HepG2 (cell line): Measurements from ENCODE around the gene ZNF138. TPM values are rescaled to one million over a fixed set of nuclear protein-coding genes. Genes with fewer than 3 reads are reported as not detected.
A peak's percentile ranks its signal among the peaks of the same experiment; 100 is the strongest.

Experiments
- ATAC-seq: fragments of 200-7000 bp; cut with Tn5 transposase; 3 replicates; pipeline ENCODE4 v1.9.1; 2020; ENCODE audit warnings: mild to moderate bottlenecking, moderate library complexity
- BruUV-seq: library from RNA; stranded (reverse); fragments of 400-500 nt; replicated peaks from 2 replicates; lab custom pipeline; 2021; lab: Mats Ljungman, UMichigan
- CTCF ChIA-PET: fragments of 300-600 bp; formaldehyde crosslinking; extraction: SDS; loops from one replicate; lab custom pipeline; 2021; ENCODE audit warnings: low total read pairs, inconsistent platforms, low intra/inter-chr PET ratio; lab: Yijun Ruan, JAX
- POLR2A ChIA-PET: fragments of 350-600 bp; sonication (Branson Sonifier 250); formaldehyde crosslinking; loops from one replicate; lab custom pipeline; 2020; ENCODE audit warnings: antibody characterized with exemption, inconsistent platforms; lab: Yijun Ruan, JAX
- DNase-seq: peaks from one replicate; pipeline ENCODE4 v3.0.0-alpha.2; 2015; ENCODE audit warnings: low spot score
- FAIRE-seq: peaks from 3 replicates; lab custom pipeline; 2011; peaks lifted over from hg19 to GRCh38; lab: Jason Lieb, UNC
- H2AFZ ChIP-seq: one replicate; pipeline ENCODE4 v1.6.1; 2011; ENCODE audit warnings: low read length, inconsistent platforms
- H3K27ac ChIP-seq: fragments of 300-600 bp; 3 replicates; pipeline ENCODE4 v1.8.0; 2011; ENCODE audit warnings: mixed run types, mild to moderate bottlenecking, mixed read lengths, low read length, inconsistent platforms; ENCODE audit not compliant: insufficient read depth; ENCODE audit errors: extremely low read length
- H3K27me3 ChIP-seq, 2 experiments: fragments of 200-600 bp in 1 of 2; 2 replicates in 1 of 2; 3 replicates in 1 of 2; pipeline versions ENCODE4 v1.6.0 to v1.8.0; 2011; ENCODE audit warnings: low read length in 2 of 2, mild to moderate bottlenecking in 2 of 2, moderate library complexity in 2 of 2, inconsistent platforms in 1 of 2; ENCODE audit not compliant: insufficient read depth in 2 of 2, control insufficient read depth in 1 of 2
- H3K36me3 ChIP-seq, 2 experiments: fragments of 200-600 bp in 1 of 2; replicated peaks in 1 of 2; 2 replicates in 1 of 2; 3 replicates in 1 of 2; pipeline versions ENCODE4 v1.5.1 to v1.8.0; 2011; ENCODE audit warnings: low read length in 2 of 2, inconsistent platforms in 1 of 2; ENCODE audit not compliant: insufficient read depth in 2 of 2, control insufficient read depth in 1 of 2
- H3K4me1 ChIP-seq: 2 replicates; pipeline ENCODE4 v1.5.1; 2012; ENCODE audit warnings: low read length, inconsistent platforms; ENCODE audit not compliant: insufficient read depth
- H3K4me2 ChIP-seq: 2 replicates; pipeline ENCODE4 v1.6.0; 2011; ENCODE audit warnings: low read depth, low read length, inconsistent platforms
- H3K4me3 ChIP-seq, 3 experiments: fragments of 200-600 bp in 1 of 3; sonication (generic), shearing (Covaris generic) in 1 of 3; replicated peaks in 1 of 3; 2 replicates each; pipeline ENCODE4 v1.5.1; 2011 to 2016; ENCODE audit warnings: low read length in 3 of 3, inconsistent platforms in 2 of 3, low read depth in 2 of 3, mild to moderate bottlenecking in 2 of 3, control low read depth in 1 of 3, mixed read lengths in 1 of 3; ENCODE audit not compliant: insufficient read depth in 1 of 3
- H3K79me2 ChIP-seq: one replicate; pipeline ENCODE4 v1.6.1; 2011; ENCODE audit warnings: low read length, inconsistent platforms; ENCODE audit not compliant: insufficient read depth
- H3K9ac ChIP-seq: 2 replicates; pipeline ENCODE4 v1.6.0; 2011; ENCODE audit warnings: mild to moderate bottlenecking, low read depth, low read length, inconsistent platforms; ENCODE audit not compliant: insufficient read depth
- H3K9me3 ChIP-seq: 2 replicates; pipeline ENCODE4 v1.5.1; 2012; ENCODE audit warnings: mild to moderate bottlenecking, low read length
- H4K20me1 ChIP-seq: 2 replicates; pipeline ENCODE4 v1.6.0; 2011; ENCODE audit warnings: inconsistent platforms, mild to moderate bottlenecking, low read length, moderate library complexity; ENCODE audit not compliant: insufficient read depth
- HMG20B ChIP-seq: conservative IDR thresholded peaks from 2 replicates; pipeline ENCODE4 v1.6.1; 2016; ENCODE audit warnings: missing genetic modification reagents, missing compliant biosample characterization
- HMGA1 ChIP-seq: sonication (generic); formaldehyde crosslinking; conservative IDR thresholded peaks from 2 replicates; pipeline ENCODE4 v1.4.0; 2020; ENCODE audit warnings: missing genetic modification reagents
- MEIS2 ChIP-seq: sonication (generic); formaldehyde crosslinking; IDR thresholded peaks from 2 replicates; pipeline ENCODE4 v1.9.0; 2021; ENCODE audit warnings: mild to moderate bottlenecking, missing genetic modification reagents
- ONECUT2 ChIP-seq: sonication (generic); formaldehyde crosslinking; IDR thresholded peaks from 2 replicates; pipeline ENCODE4 v1.4.0; 2020; ENCODE audit warnings: missing genetic modification reagents
- SATB2 ChIP-seq: sonication (generic); formaldehyde crosslinking; IDR thresholded peaks from 2 replicates; pipeline ENCODE4 v1.5.0; 2020; ENCODE audit warnings: missing genetic modification reagents
- SPEN ChIP-seq: sonication (generic); formaldehyde crosslinking; IDR thresholded peaks from 2 replicates; pipeline ENCODE4 v1.5.1; 2020; ENCODE audit warnings: low read depth, mild to moderate bottlenecking, missing genetic modification reagents
- SRY ChIP-seq: sonication (generic); formaldehyde crosslinking; IDR thresholded peaks from 2 replicates; pipeline ENCODE4 v1.8.0; 2022; ENCODE audit warnings: mild to moderate bottlenecking, missing genetic modification reagents
- TARDBP ChIP-seq: sonication (generic); formaldehyde crosslinking; IDR thresholded peaks from 2 replicates; pipeline ENCODE4 v1.8.0; 2022; ENCODE audit warnings: mild to moderate bottlenecking, missing genetic modification reagents
- ZBTB3 ChIP-seq: sonication (generic); formaldehyde crosslinking; IDR thresholded peaks from 2 replicates; pipeline ENCODE4 v1.4.0; 2020; ENCODE audit warnings: low read depth, mild to moderate bottlenecking, moderate library complexity, missing genetic modification reagents, borderline replicate concordance
- ZFP36L2 ChIP-seq: sonication (generic); formaldehyde crosslinking; IDR thresholded peaks from 2 replicates; pipeline ENCODE4 v1.4.0; 2020; ENCODE audit warnings: missing genetic modification reagents
- ZIK1 ChIP-seq: sonication (generic); formaldehyde crosslinking; IDR thresholded peaks from 2 replicates; pipeline ENCODE4 v1.5.0; 2020; ENCODE audit warnings: mild to moderate bottlenecking, low read depth, missing genetic modification reagents, borderline replicate concordance
- ZNF251 ChIP-seq: sonication (generic); formaldehyde crosslinking; IDR thresholded peaks from 2 replicates; pipeline ENCODE4 v1.9.0; 2021; ENCODE audit warnings: mild to moderate bottlenecking, missing genetic modification reagents
- ZNF33A ChIP-seq: sonication (generic); formaldehyde crosslinking; IDR thresholded peaks from 2 replicates; pipeline ENCODE4 v1.5.1; 2020; ENCODE audit warnings: missing genetic modification reagents, mild to moderate bottlenecking, moderate library complexity, borderline replicate concordance
- ZNF33B ChIP-seq: sonication (generic); formaldehyde crosslinking; IDR thresholded peaks from 2 replicates; pipeline ENCODE4 v1.5.1; 2020; ENCODE audit warnings: mild to moderate bottlenecking, missing genetic modification reagents
- ZNF562 ChIP-seq: sonication (generic); formaldehyde crosslinking; IDR thresholded peaks from 2 replicates; pipeline ENCODE4 v1.8.0; 2022; ENCODE audit warnings: missing genetic modification reagents, borderline replicate concordance
- ZNF740 ChIP-seq: sonication (generic); formaldehyde crosslinking; IDR thresholded peaks from 2 replicates; pipeline ENCODE4 v1.4.0; 2020; ENCODE audit warnings: missing genetic modification reagents
- ZSCAN29 ChIP-seq: sonication (generic); formaldehyde crosslinking; conservative IDR thresholded peaks from 2 replicates; pipeline ENCODE4 v1.4.0; 2020; ENCODE audit warnings: mild to moderate bottlenecking, missing genetic modification reagents
- WGBS: methylation state at CpG from one replicate; pipeline ENCODE4 v1.1.6; 2017; ENCODE audit warnings: low lambda C conversion rate; 5-methylcytosine and 5-hydroxymethylcytosine counted together
- in situ Hi-C: cut with HindIII; loops from 2 replicates; pipeline ENCODE4 v1.10.0; 2017; ENCODE audit warnings: low pct_unique_long_range_greater_than_20kb; ENCODE audit not compliant: extremely low pct_ligation_motif_present
- intact Hi-C: fragments of 100-400 bp; cut with micrococcal nuclease; formaldehyde crosslinking; loops from one replicate; pipeline ENCODE4 v1.10.0; 2022; ENCODE audit not compliant: unreplicated experiment
- polyA plus RNA-seq, 8 experiments: library from polyadenylated mRNA; depleted of rRNA in 3 of 8; stranded (reverse) in 7 of 8; unstranded in 1 of 8; fragments of >200 nt; fragmentation: Illumina TruSeq in 4 of 8; extraction: Trizol in 4 of 8; gene quantifications; 2 replicates each; pipeline versions ENCODE4 v1.2.1 to v1.2.3, GENCODE V29; 2011 to 2016; ENCODE audit warnings: low read depth in 4 of 8, missing spikeins in 1 of 8, mixed read lengths in 1 of 8; ENCODE audit not compliant: insufficient read depth in 1 of 8
- total RNA-seq, 5 experiments: library from RNA; depleted of rRNA; stranded (reverse); fragments of >200 nt; fragmentation: Illumina TruSeq; extraction: Trizol; gene quantifications; 2 replicates each; pipeline ENCODE4 v1.2.3, GENCODE V29; 2016; ENCODE audit warnings: low read depth in 1 of 5
- TF ChIP-seq, protein P1 (sequence below): IDR thresholded peaks from 2 replicates; pipeline ENCODE4 v1.6.1; 2016; ENCODE audit warnings: low read depth, missing genetic modification reagents, missing compliant biosample characterization
- TF ChIP-seq, protein P2 (sequence below): sonication (generic); formaldehyde crosslinking; IDR thresholded peaks from 2 replicates; pipeline ENCODE4 v1.8.1; 2023; ENCODE audit warnings: mild to moderate bottlenecking, inconsistent platforms, moderate library complexity, missing genetic modification reagents, borderline replicate concordance

ZNF138 gene
- total and polyA plus RNA-seq, 2 of the 13 experiments (the other 11 are each of a cell fraction or from before 2014, with no cell fraction given), result 2.7 to 5.8 TPM

DNA sequence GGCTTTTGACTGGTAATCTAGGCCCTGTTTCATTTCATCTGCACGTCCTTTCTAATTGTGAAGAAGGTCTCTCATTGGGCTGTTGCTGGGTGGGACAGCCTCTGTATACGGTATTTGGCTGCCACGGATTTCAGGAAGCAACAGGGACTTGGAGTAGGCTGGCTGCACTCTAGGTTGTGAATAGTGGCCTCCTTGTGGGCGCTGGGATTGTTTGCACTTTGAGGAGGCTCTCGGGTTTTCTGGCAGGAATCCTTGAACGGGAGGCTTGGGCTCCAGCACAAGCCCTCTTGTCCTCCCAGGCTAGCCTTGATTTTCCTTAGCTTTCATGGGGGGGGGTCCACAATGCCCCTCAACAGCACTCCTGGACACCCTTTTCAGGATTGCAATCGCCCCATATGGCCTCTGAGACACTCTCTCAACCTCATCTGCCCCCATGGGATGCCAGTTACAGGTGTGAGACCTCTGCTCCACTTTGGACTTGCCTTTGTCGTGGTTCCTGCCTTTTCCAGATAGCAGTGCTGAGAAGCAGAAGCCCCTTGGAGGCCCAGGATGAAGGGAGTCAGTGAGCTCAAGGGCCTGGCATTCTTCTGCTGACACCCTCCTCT, 75.0 kb downstream of the ZNF138 start:
- H3K4me3 ChIP-seq, result no peak overlapping the region
- H3K9me3 ChIP-seq, result no peaks in the 10 kb centered on the region
- no peak for FAIRE-seq
- intact Hi-C loops, result no loop called here
- no peaks in the 10 kb centered on the region for H4K20me1 ChIP-seq
- H3K27ac ChIP-seq, result no peak overlapping the region
- POLR2A ChIA-PET, result no interaction called here
- DNase-seq, result no peak
- ATAC-seq, result peak; percentile 49
- H3K36me3 ChIP-seq, result no peaks in the 10 kb centered on the region
- CTCF ChIA-PET, result no interaction called here
- BruUV-seq, result no TSS peak
- no peak overlapping the region for H2AFZ ChIP-seq
- TF ChIP-seq MEIS2 (no peak), ZIK1 (CRISPR knock-in tag) (no peak), ZNF33A (CRISPR knock-in tag) (no peak), TARDBP (CRISPR knock-in tag) (no peak), ZNF251 (no peak), ZNF33B (CRISPR knock-in tag) (no peak), ZBTB3 (CRISPR knock-in tag) (no peak), SATB2 (no peak), ZNF562 (CRISPR knock-in tag) (no peak), HMG20B (CRISPR knock-in tag) (no peak), SPEN (CRISPR knock-in tag) (no peak), ZSCAN29 (no peak), ZFP36L2 (CRISPR knock-in tag) (no peak), ONECUT2 (no peak), SRY (CRISPR knock-in tag) (no peak), ZNF740 (CRISPR knock-in tag) (no peak), HMGA1 (CRISPR knock-in tag) (no peak)
- TF ChIP-seq, protein P1, sequence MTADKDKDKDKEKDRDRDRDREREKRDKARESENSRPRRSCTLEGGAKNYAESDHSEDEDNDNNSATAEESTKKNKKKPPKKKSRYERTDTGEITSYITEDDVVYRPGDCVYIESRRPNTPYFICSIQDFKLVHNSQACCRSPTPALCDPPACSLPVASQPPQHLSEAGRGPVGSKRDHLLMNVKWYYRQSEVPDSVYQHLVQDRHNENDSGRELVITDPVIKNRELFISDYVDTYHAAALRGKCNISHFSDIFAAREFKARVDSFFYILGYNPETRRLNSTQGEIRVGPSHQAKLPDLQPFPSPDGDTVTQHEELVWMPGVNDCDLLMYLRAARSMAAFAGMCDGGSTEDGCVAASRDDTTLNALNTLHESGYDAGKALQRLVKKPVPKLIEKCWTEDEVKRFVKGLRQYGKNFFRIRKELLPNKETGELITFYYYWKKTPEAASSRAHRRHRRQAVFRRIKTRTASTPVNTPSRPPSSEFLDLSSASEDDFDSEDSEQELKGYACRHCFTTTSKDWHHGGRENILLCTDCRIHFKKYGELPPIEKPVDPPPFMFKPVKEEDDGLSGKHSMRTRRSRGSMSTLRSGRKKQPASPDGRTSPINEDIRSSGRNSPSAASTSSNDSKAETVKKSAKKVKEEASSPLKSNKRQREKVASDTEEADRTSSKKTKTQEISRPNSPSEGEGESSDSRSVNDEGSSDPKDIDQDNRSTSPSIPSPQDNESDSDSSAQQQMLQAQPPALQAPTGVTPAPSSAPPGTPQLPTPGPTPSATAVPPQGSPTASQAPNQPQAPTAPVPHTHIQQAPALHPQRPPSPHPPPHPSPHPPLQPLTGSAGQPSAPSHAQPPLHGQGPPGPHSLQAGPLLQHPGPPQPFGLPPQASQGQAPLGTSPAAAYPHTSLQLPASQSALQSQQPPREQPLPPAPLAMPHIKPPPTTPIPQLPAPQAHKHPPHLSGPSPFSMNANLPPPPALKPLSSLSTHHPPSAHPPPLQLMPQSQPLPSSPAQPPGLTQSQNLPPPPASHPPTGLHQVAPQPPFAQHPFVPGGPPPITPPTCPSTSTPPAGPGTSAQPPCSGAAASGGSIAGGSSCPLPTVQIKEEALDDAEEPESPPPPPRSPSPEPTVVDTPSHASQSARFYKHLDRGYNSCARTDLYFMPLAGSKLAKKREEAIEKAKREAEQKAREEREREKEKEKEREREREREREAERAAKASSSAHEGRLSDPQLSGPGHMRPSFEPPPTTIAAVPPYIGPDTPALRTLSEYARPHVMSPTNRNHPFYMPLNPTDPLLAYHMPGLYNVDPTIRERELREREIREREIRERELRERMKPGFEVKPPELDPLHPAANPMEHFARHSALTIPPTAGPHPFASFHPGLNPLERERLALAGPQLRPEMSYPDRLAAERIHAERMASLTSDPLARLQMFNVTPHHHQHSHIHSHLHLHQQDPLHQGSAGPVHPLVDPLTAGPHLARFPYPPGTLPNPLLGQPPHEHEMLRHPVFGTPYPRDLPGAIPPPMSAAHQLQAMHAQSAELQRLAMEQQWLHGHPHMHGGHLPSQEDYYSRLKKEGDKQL (CRISPR knock-in tag), result no peak
- TF ChIP-seq, protein P2, sequence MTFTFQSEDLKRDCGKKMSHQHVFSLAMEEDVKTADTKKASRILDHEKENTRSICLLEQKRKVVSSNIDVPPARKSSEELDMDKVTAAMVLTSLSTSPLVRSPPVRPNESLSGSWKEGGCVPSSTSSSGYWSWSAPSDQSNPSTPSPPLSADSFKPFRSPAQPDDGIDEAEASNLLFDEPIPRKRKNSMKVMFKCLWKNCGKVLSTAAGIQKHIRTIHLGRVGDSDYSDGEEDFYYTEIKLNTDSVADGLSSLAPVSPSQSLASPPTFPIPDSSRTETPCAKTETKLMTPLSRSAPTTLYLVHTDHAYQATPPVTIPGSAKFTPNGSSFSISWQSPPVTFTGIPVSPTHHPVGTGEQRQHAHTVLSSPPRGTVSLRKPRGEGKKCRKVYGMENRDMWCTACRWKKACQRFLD (CRISPR knock-in tag), result no peak
- no peaks in the 10 kb centered on the region for H3K4me1 ChIP-seq
- H3K79me2 ChIP-seq, result no peaks in the 10 kb centered on the region
- peaks cover 2 to 69% of the 10 kb centered on the region in 2 experiments; a peak in 4 of 5 replicates for H3K27me3 ChIP-seq
- 19% methylated on average over 7 of the region's 8 CpGs for WGBS
- in situ Hi-C loops, result no loop called here
- no peak overlapping the region for H3K9ac ChIP-seq
- H3K4me2 ChIP-seq, result no peak overlapping the region
